ENCODE measurements around the gene KCNB1. TPM values are rescaled to one million over a fixed set of nuclear protein-coding genes. Genes with fewer than 3 reads are reported as not detected.

KCNB1 gene
- polyA plus RNA-seq, 3 donors from 2014 or later = not detected

GRCh38 chr20:49430320-49430719 is 52.1 kb downstream of the KCNB1 start:
- peaks cover 5 to 16% (median 8%) of the 10 kb centered on the region in 3 donors for H3K27me3 Mint-ChIP-seq (ENCODE audit: low read depth in 3 of 3)
- no peak overlapping the region for H3K27ac Mint-ChIP-seq
- no peaks in the 10 kb centered on the region for H3K9me3 Mint-ChIP-seq
- no peaks in the 10 kb centered on the region for H3K4me1 Mint-ChIP-seq
- DNase-seq = no peak
- H3K4me3 Mint-ChIP-seq = no peak overlapping the region
- no peaks in the 10 kb centered on the region for H3K36me3 Mint-ChIP-seq

- Mint-ChIP-seq H3K27ac (no peak overlapping the region), H3K4me3 (no peak overlapping the region), H3K4me1 (no peaks in the 10 kb centered on the region), H3K36me3 (no peaks in the 10 kb centered on the region), H3K27me3 (ENCODE audit: low read depth in 3 of 3) (peaks cover 6 to 14% (median 10%) of the 10 kb centered on the region in 3 donors), H3K9me3 (no peaks in the 10 kb centered on the region)
- no peak for DNase-seq
These were observed 54.5 kb downstream of the KCNB1 start for GRCh38 chr20:49427751-49428518.

GRCh38 chr20:49426873-49427272 is 55.6 kb downstream of the KCNB1 start:
- Mint-ChIP-seq H3K9me3 (no peaks in the 10 kb centered on the region), H3K4me1 (no peaks in the 10 kb centered on the region), H3K27ac (no peak overlapping the region), H3K27me3 (ENCODE audit: low read depth in 3 of 3) (peaks cover 6 to 13% (median 10%) of the 10 kb centered on the region in 3 donors), H3K36me3 (no peaks in the 10 kb centered on the region), H3K4me3 (no peak overlapping the region)
- no peak for DNase-seq

GRCh38 chr20:49426395-49426794 is 56.1 kb downstream of the KCNB1 start:
- H3K27ac Mint-ChIP-seq = no peak overlapping the region
- no peaks in the 10 kb centered on the region for H3K4me1 Mint-ChIP-seq
- H3K4me3 Mint-ChIP-seq = no peak overlapping the region
- no peaks in the 10 kb centered on the region for H3K9me3 Mint-ChIP-seq
- H3K36me3 Mint-ChIP-seq = no peaks in the 10 kb centered on the region
- peaks cover 6 to 13% (median 11%) of the 10 kb centered on the region in 3 donors for H3K27me3 Mint-ChIP-seq (ENCODE audit: low read depth in 3 of 3)
- no peak for DNase-seq

- DNase-seq = no peak
- Mint-ChIP-seq H3K36me3 (no peaks in the 10 kb centered on the region), H3K27ac (no peak overlapping the region), H3K4me3 (no peak overlapping the region), H3K27me3 (ENCODE audit: low read depth in 3 of 3) (peaks cover 6 to 16% (median 9%) of the 10 kb centered on the region in 3 donors), H3K9me3 (no peaks in the 10 kb centered on the region), H3K4me1 (no peaks in the 10 kb centered on the region)
These were observed 57.9 kb downstream of the KCNB1 start for GRCh38 chr20:49424536-49424935.

GRCh38 chr20:49422161-49422560 is 60.3 kb downstream of the KCNB1 start:
- no peaks in the 10 kb centered on the region for H3K4me1 Mint-ChIP-seq
- H3K27me3 Mint-ChIP-seq (ENCODE audit: low read depth in 3 of 3) = peaks cover 6 to 10% (median 7%) of the 10 kb centered on the region in 3 donors
- H3K27ac Mint-ChIP-seq = no peak overlapping the region
- no peaks in the 10 kb centered on the region for H3K9me3 Mint-ChIP-seq
- no peaks in the 10 kb centered on the region for H3K36me3 Mint-ChIP-seq
- DNase-seq = no peak
- no peak overlapping the region for H3K4me3 Mint-ChIP-seq

- Mint-ChIP-seq H3K27me3 (ENCODE audit: low read depth in 3 of 3) (peaks cover 4 to 11% (median 4%) of the 10 kb centered on the region in 3 donors), H3K27ac (no peak overlapping the region), H3K9me3 (no peaks in the 10 kb centered on the region), H3K4me3 (no peak overlapping the region), H3K4me1 (no peaks in the 10 kb centered on the region), H3K36me3 (no peaks in the 10 kb centered on the region)
- DNase-seq = no peak
These were observed 61.6 kb downstream of the KCNB1 start for GRCh38 chr20:49420811-49421295.

- Mint-ChIP-seq H3K4me1 (no peaks in the 10 kb centered on the region), H3K9me3 (no peaks in the 10 kb centered on the region), H3K27me3 (ENCODE audit: low read depth in 3 of 3) (peaks cover 4 to 13% (median 4%) of the 10 kb centered on the region in 3 donors), H3K36me3 (no peaks in the 10 kb centered on the region), H3K4me3 (no peak overlapping the region), H3K27ac (no peak overlapping the region)
- no peak for DNase-seq
These were observed 62.2 kb downstream of the KCNB1 start for GRCh38 chr20:49420292-49420691.

GRCh38 chr20:49419785-49420184 is 62.7 kb downstream of the KCNB1 start:
- peaks cover 3 to 16% (median 3%) of the 10 kb centered on the region in 3 donors for H3K27me3 Mint-ChIP-seq (ENCODE audit: low read depth in 3 of 3)
- no peak overlapping the region for H3K4me3 Mint-ChIP-seq
- no peaks in the 10 kb centered on the region for H3K4me1 Mint-ChIP-seq
- no peak for DNase-seq
- no peaks in the 10 kb centered on the region for H3K9me3 Mint-ChIP-seq
- no peak overlapping the region for H3K27ac Mint-ChIP-seq
- H3K36me3 Mint-ChIP-seq = no peaks in the 10 kb centered on the region

GRCh38 chr20:49418809-49419208 is 63.7 kb downstream of the KCNB1 start:
- Mint-ChIP-seq H3K36me3 (no peaks in the 10 kb centered on the region), H3K9me3 (no peaks in the 10 kb centered on the region), H3K27ac (no peak overlapping the region), H3K27me3 (ENCODE audit: low read depth in 3 of 3) (peaks cover 3 to 20% (median 4%) of the 10 kb centered on the region in 3 donors), H3K4me1 (no peaks in the 10 kb centered on the region), H3K4me3 (no peak overlapping the region)
- no peak for DNase-seq

- H3K27ac Mint-ChIP-seq = no peak overlapping the region
- no peak for DNase-seq
- no peaks in the 10 kb centered on the region for H3K36me3 Mint-ChIP-seq
- no peaks in the 10 kb centered on the region for H3K9me3 Mint-ChIP-seq
- no peaks in the 10 kb centered on the region for H3K4me1 Mint-ChIP-seq
- no peak overlapping the region for H3K4me3 Mint-ChIP-seq
- H3K27me3 Mint-ChIP-seq (ENCODE audit: low read depth in 3 of 3) = peaks cover 3 to 21% (median 6%) of the 10 kb centered on the region in 3 donors
These were observed 64.5 kb downstream of the KCNB1 start for GRCh38 chr20:49417843-49418555.

- H3K27me3 Mint-ChIP-seq (ENCODE audit: low read depth in 3 of 3) = peaks cover 0 to 18% (median 6%) of the 10 kb centered on the region in 3 donors
- DNase-seq = no peak
- no peaks in the 10 kb centered on the region for H3K9me3 Mint-ChIP-seq
- H3K36me3 Mint-ChIP-seq = no peaks in the 10 kb centered on the region
- H3K27ac Mint-ChIP-seq = no peak overlapping the region
- H3K4me1 Mint-ChIP-seq = no peaks in the 10 kb centered on the region
- no peak overlapping the region for H3K4me3 Mint-ChIP-seq
These were observed 66.8 kb downstream of the KCNB1 start for GRCh38 chr20:49415668-49416044.

- Mint-ChIP-seq H3K4me1 (no peaks in the 10 kb centered on the region), H3K27me3 (ENCODE audit: low read depth in 3 of 3) (peaks cover 0 to 18% (median 6%) of the 10 kb centered on the region in 3 donors), H3K27ac (no peak overlapping the region), H3K36me3 (no peaks in the 10 kb centered on the region), H3K9me3 (no peaks in the 10 kb centered on the region), H3K4me3 (no peak overlapping the region)
- no peak for DNase-seq
These were observed 67.3 kb downstream of the KCNB1 start for GRCh38 chr20:49415005-49415667.

GRCh38 chr20:49413677-49414076 is 68.8 kb downstream of the KCNB1 start:
- Mint-ChIP-seq H3K4me3 (no peak overlapping the region), H3K4me1 (no peaks in the 10 kb centered on the region), H3K9me3 (no peaks in the 10 kb centered on the region), H3K27ac (no peak overlapping the region), H3K36me3 (no peaks in the 10 kb centered on the region), H3K27me3 (ENCODE audit: low read depth in 3 of 3) (peaks cover 0 to 15% (median 5%) of the 10 kb centered on the region in 3 donors)
- DNase-seq = no peak

Data from immature natural killer cell (primary cell).